ENCODE results near the gene TMEM132D.

Gene TMEM132D

GRCh38 chr12:129258781-129259318 lies 645.0 kb downstream of the TMEM132D start:
- no peaks in the 10 kb centered on the region for H3K9me3 ChIP-seq
- no peaks in the 10 kb centered on the region for H3K27me3 ChIP-seq (ENCODE audit: low read depth)
- no peaks in the 10 kb centered on the region for H3K4me1 ChIP-seq
- no peak overlapping the region for H3K4me3 ChIP-seq
- H3K36me3 ChIP-seq (replicated peaks): no peaks in the 10 kb centered on the region
- in situ Hi-C loops (cut with MboI; ENCODE audit: low sequenced_read_pairs): no loop called here
- DNase-seq (ENCODE audit: low spot score in 2 of 2): no peak

GRCh38 chr12:129257524-129257923 lies 646.3 kb downstream of the TMEM132D start:
- in situ Hi-C loops (cut with MboI; ENCODE audit: low sequenced_read_pairs): no loop called here
- no peaks in the 10 kb centered on the region for H3K9me3 ChIP-seq
- no peaks in the 10 kb centered on the region for H3K36me3 ChIP-seq (replicated peaks)
- H3K4me1 ChIP-seq: no peaks in the 10 kb centered on the region
- H3K27me3 ChIP-seq (ENCODE audit: low read depth): no peaks in the 10 kb centered on the region
- no peak overlapping the region for H3K4me3 ChIP-seq
- no peak for DNase-seq (ENCODE audit: low spot score in 2 of 2)

DNA sequence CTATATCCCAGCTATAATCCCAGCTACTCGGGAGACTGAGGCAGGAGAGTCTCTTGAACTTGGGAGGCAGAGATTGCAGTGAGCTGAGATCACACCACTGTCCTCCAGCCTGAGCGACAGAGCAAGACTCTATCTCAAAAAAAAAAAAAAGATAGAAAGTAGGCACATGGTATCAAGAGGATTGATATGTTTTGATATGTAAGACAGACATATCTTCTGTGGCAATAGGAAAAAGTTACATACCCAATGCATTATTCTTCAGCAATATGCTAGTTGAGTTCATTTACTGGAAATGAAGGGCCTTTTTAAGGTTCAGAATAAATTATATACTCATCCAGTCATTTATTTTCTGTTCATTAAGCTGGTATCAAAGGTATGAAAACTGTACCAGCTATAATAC lies 657.2 kb downstream of the TMEM132D start:
- H3K9me3 ChIP-seq: no peaks in the 10 kb centered on the region
- no peaks in the 10 kb centered on the region for H3K36me3 ChIP-seq (replicated peaks)
- no peaks in the 10 kb centered on the region for H3K27me3 ChIP-seq (ENCODE audit: low read depth)
- DNase-seq (ENCODE audit: low spot score in 2 of 2): no peak
- H3K4me1 ChIP-seq: no peaks in the 10 kb centered on the region
- no peak overlapping the region for H3K4me3 ChIP-seq
- in situ Hi-C loops (cut with MboI; ENCODE audit: low sequenced_read_pairs): no loop called here

- Histone ChIP-seq H3K4me3 (no peak overlapping the region), H3K4me1 (no peaks in the 10 kb centered on the region), H3K36me3 (replicated peaks) (no peaks in the 10 kb centered on the region), H3K27me3 (ENCODE audit: low read depth) (no peaks in the 10 kb centered on the region), H3K9me3 (no peaks in the 10 kb centered on the region)
- in situ Hi-C loops (cut with MboI; ENCODE audit: low sequenced_read_pairs): no loop called here
- no peak for DNase-seq (ENCODE audit: low spot score in 2 of 2)
Measured at GRCh38 chr12:129245769-129246168, 658.1 kb downstream of the TMEM132D start.

- in situ Hi-C loops (cut with MboI; ENCODE audit: low sequenced_read_pairs): no loop called here
- Histone ChIP-seq H3K4me3 (no peak overlapping the region), H3K36me3 (replicated peaks) (no peaks in the 10 kb centered on the region), H3K4me1 (no peaks in the 10 kb centered on the region), H3K9me3 (no peaks in the 10 kb centered on the region), H3K27me3 (ENCODE audit: low read depth) (no peaks in the 10 kb centered on the region)
- no peak for DNase-seq (ENCODE audit: low spot score in 2 of 2)
Measured at GRCh38 chr12:129241852-129242251, 662.0 kb downstream of the TMEM132D start.

- Histone ChIP-seq H3K4me1 (no peaks in the 10 kb centered on the region), H3K4me3 (no peak overlapping the region), H3K27me3 (ENCODE audit: low read depth) (no peaks in the 10 kb centered on the region), H3K9me3 (no peaks in the 10 kb centered on the region), H3K36me3 (replicated peaks) (no peaks in the 10 kb centered on the region)
- DNase-seq (ENCODE audit: low spot score in 2 of 2): no peak
- in situ Hi-C loops (cut with MboI; ENCODE audit: low sequenced_read_pairs): no loop called here
Measured at GRCh38 chr12:129237881-129238280, 665.9 kb downstream of the TMEM132D start.

DNA sequence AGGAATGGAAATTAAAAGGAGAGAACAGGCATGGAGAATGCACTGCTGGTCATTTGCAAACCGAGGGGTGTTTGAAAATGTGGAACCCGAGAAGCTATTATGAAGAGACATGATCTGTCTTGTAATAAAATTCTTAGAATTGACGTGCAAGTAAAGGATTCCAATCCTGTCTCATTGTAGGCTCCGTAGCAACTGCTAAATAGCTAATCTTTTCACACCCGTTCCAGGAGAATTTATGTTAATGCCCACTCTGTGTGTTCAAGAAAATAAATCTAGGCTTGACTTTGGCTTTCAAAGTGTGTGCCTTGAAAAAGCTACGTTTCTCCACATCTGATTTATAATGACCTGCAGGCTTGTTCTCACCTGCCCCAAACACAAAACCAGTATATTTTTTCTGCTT lies 669.6 kb downstream of the TMEM132D start:
- in situ Hi-C loops (cut with MboI; ENCODE audit: low sequenced_read_pairs): no loop called here
- no peaks in the 10 kb centered on the region for H3K27me3 ChIP-seq (ENCODE audit: low read depth)
- DNase-seq (ENCODE audit: low spot score in 2 of 2): no peak
- no peaks in the 10 kb centered on the region for H3K36me3 ChIP-seq (replicated peaks)
- no peak overlapping the region for H3K4me3 ChIP-seq
- H3K9me3 ChIP-seq: no peaks in the 10 kb centered on the region
- H3K4me1 ChIP-seq: no peaks in the 10 kb centered on the region

DNA sequence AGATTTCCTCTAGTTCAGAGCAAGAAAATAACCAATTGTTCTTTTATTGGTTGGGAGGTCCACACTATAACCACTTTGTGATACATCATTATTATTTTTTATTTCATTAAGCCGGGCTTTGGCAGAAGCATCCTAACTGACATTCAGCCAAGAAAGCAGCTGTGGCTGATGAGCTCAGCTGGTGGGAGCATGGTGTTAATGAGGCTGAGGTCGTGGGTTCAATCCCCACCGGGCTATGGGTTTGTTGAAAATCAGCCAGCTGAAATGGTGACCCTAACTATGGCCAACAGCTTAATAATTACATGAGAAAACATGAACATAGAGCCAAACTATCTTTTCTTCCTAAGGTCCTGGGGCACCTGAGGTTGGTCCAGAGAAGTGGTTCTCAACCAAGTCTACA lies 672.3 kb downstream of the TMEM132D start:
- Histone ChIP-seq H3K9me3 (no peaks in the 10 kb centered on the region), H3K27me3 (ENCODE audit: low read depth) (no peaks in the 10 kb centered on the region), H3K4me3 (no peak overlapping the region), H3K4me1 (no peaks in the 10 kb centered on the region), H3K36me3 (replicated peaks) (no peaks in the 10 kb centered on the region)
- in situ Hi-C loops (cut with MboI; ENCODE audit: low sequenced_read_pairs): no loop called here
- no peak for DNase-seq (ENCODE audit: low spot score in 2 of 2)

GRCh38 chr12:129230995-129231394 lies 672.8 kb downstream of the TMEM132D start:
- Histone ChIP-seq H3K4me3 (no peak overlapping the region), H3K27me3 (ENCODE audit: low read depth) (no peaks in the 10 kb centered on the region), H3K36me3 (replicated peaks) (no peaks in the 10 kb centered on the region), H3K4me1 (no peaks in the 10 kb centered on the region), H3K9me3 (no peaks in the 10 kb centered on the region)
- in situ Hi-C loops (cut with MboI; ENCODE audit: low sequenced_read_pairs): no loop called here
- DNase-seq (ENCODE audit: low spot score in 2 of 2): no peak

GRCh38 chr12:129226851-129227250 lies 677.0 kb downstream of the TMEM132D start:
- Histone ChIP-seq H3K27me3 (ENCODE audit: low read depth) (no peaks in the 10 kb centered on the region), H3K4me1 (no peaks in the 10 kb centered on the region), H3K36me3 (replicated peaks) (no peaks in the 10 kb centered on the region), H3K4me3 (no peak overlapping the region), H3K9me3 (no peaks in the 10 kb centered on the region; the same call in 1 of the 2 replicates)
- no peak for DNase-seq (ENCODE audit: low spot score in 2 of 2)
- in situ Hi-C loops (cut with MboI; ENCODE audit: low sequenced_read_pairs): no loop called here

GRCh38 chr12:129226005-129226404 lies 677.8 kb downstream of the TMEM132D start:
- no peak overlapping the region for H3K4me3 ChIP-seq
- H3K27me3 ChIP-seq (ENCODE audit: low read depth): no peaks in the 10 kb centered on the region
- no peaks in the 10 kb centered on the region for H3K4me1 ChIP-seq
- no peaks in the 10 kb centered on the region for H3K36me3 ChIP-seq (replicated peaks)
- no peaks in the 10 kb centered on the region; the same call in 1 of the 2 replicates for H3K9me3 ChIP-seq
- DNase-seq (ENCODE audit: low spot score in 2 of 2): no peak
- in situ Hi-C loops (cut with MboI; ENCODE audit: low sequenced_read_pairs): no loop called here

GRCh38 chr12:129215556-129215955 lies 688.3 kb downstream of the TMEM132D start:
- Histone ChIP-seq H3K4me1 (no peaks in the 10 kb centered on the region), H3K27me3 (ENCODE audit: low read depth) (no peaks in the 10 kb centered on the region), H3K9me3 (no peaks in the 10 kb centered on the region), H3K4me3 (no peak overlapping the region), H3K36me3 (replicated peaks) (no peaks in the 10 kb centered on the region)
- in situ Hi-C loops (cut with MboI; ENCODE audit: low sequenced_read_pairs): no loop called here
- no peak for DNase-seq (ENCODE audit: low spot score in 2 of 2)

- H3K4me1 ChIP-seq: no peaks in the 10 kb centered on the region
- DNase-seq (ENCODE audit: low spot score in 2 of 2): no peak
- in situ Hi-C loops (cut with MboI; ENCODE audit: low sequenced_read_pairs): no loop called here
- no peak overlapping the region for H3K4me3 ChIP-seq
- no peaks in the 10 kb centered on the region for H3K9me3 ChIP-seq
- no peaks in the 10 kb centered on the region for H3K27me3 ChIP-seq (ENCODE audit: low read depth)
- H3K36me3 ChIP-seq (replicated peaks): no peaks in the 10 kb centered on the region
Measured at GRCh38 chr12:129213551-129213950, 690.3 kb downstream of the TMEM132D start.

DNA sequence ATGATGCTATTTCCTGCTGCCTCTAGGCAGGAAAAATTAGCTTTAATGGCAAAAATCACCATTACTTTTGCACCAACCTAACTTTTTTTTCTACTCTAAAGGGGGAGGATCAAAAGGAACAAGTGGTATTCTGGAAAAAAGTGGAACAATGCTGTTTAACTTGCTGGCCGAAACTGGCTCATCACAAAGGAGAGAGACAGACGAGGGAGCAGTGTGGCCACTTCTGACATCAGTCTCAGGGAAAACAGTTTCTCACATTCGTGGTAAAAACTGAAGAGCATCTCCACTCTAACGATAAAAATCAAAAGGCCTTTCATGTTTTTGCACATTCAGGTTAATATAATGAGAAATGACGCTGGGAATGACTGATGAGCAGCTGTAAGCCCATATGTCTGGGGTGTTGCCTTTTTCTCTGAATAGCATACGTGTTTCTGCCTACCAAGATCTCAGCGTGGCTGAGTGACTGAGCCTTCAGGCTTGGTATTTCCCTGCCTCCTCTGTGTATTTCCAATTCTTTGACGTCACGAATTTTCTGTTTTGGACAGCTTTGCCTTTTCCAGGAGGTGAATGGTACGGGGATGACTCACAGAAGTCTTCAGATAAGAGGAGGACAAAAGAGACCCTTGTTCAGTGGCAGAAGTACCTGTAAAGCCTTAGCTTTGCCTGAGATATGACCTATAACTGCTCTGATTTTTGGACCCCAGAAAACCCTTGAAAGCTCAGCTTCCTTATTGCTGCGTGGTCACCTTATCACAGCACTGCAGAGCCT lies 691.8 kb downstream of the TMEM132D start:
- in situ Hi-C loops (cut with MboI; ENCODE audit: low sequenced_read_pairs): no loop called here

GRCh38 chr12:129208566-129208965 lies 695.3 kb downstream of the TMEM132D start:
- Histone ChIP-seq H3K9me3 (no peaks in the 10 kb centered on the region), H3K27me3 (ENCODE audit: low read depth) (no peaks in the 10 kb centered on the region), H3K4me1 (no peaks in the 10 kb centered on the region), H3K4me3 (no peak overlapping the region), H3K36me3 (replicated peaks) (no peaks in the 10 kb centered on the region)
- in situ Hi-C loops (cut with MboI; ENCODE audit: low sequenced_read_pairs): no loop called here
- DNase-seq (ENCODE audit: low spot score in 2 of 2): no peak

More for the DNA sequence above, 691.8 kb downstream of the TMEM132D start:
- no peak for DNase-seq (ENCODE audit: low spot score in 2 of 2)
- no peak overlapping the region for H3K4me3 ChIP-seq
- H3K9me3 ChIP-seq: no peaks in the 10 kb centered on the region
- H3K27me3 ChIP-seq (ENCODE audit: low read depth): no peaks in the 10 kb centered on the region
- no peaks in the 10 kb centered on the region for H3K4me1 ChIP-seq
- H3K36me3 ChIP-seq (replicated peaks): no peaks in the 10 kb centered on the region

All from HAP-1 (cell line).